ENCODE results near the gene GOSR2.
"Not testable (repeated sequence)": the region's sequence is repeated elsewhere in the genome, so short reads cannot be mapped to it uniquely, and the experiment has no call there.

GOSR2 gene

GRCh38 chr17:46894024-46894423 is 28.9 kb upstream of the GOSR2 start:
- DNase-seq (ENCODE audit: low read depth in 2 of 2): no peak

GRCh38 chr17:46894476-46895151 is 28.3 kb upstream of the GOSR2 start:
- DNase-seq (ENCODE audit: low read depth in 2 of 2): no peak

DNA sequence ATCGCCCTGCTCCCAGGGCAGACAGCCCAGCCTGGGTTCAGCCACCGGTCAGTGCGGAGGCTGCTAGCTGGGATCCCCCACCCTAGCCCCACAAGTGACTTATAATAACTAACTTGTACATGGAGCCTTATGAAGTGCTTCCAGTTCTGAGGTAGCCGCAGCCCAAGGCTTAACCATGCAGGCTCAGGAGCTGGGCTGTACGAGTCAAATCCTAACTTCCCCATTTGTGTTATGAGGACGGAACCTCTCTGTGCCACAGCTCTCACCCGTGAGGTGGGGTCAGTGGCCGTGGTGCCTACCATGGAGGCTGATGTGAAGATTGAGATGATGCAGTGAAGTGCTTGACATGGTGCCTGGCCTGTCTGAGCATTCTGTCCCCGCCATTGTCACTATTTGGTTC is 27.8 kb upstream of the GOSR2 start:
- no peak for DNase-seq (ENCODE audit: low read depth in 2 of 2)

DNA sequence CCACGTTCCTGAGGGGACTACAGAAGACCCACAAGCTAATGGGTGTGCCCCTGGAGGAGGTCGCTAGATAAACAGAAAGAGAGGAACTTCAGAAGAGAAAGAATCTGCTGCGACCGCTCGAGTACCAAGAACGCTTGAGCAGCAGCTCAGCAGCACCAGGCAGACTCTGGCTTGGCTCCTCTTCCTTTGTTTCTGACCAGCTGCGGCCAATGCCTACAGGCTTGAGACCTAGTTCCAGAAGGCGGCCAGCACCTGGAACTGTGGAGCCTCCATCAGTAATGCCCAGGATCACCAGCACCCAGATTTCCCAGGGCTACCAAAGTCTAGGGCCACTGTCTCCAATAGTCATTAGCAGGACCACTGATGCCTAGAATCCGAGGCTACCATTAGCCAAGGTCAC is 26.0 kb upstream of the GOSR2 start:
- DNase-seq (ENCODE audit: low read depth in 2 of 2): no peak

GRCh38 chr17:46898364-46898763 is 24.6 kb upstream of the GOSR2 start:
- no peak for DNase-seq (ENCODE audit: low read depth in 2 of 2)

DNA sequence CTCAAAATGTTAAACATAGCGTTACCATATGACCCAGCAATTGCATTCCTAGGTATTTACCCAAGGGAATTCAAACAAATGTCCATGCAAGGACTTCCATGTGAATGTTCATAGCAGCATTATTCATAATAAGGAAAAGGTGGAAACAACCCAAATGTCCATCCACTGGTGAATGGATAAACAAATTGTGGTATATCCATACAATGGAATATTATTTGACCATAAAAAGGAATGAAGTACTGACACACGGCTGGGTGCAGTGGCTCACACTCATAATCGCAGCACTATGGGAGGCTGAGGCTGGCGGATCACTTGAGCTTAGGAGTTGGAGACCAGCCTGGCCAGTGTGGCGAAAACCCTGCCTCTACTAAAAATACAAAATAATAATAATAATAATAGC is 24.1 kb upstream of the GOSR2 start:
- DNase-seq (ENCODE audit: low read depth in 2 of 2): no peak

DNA sequence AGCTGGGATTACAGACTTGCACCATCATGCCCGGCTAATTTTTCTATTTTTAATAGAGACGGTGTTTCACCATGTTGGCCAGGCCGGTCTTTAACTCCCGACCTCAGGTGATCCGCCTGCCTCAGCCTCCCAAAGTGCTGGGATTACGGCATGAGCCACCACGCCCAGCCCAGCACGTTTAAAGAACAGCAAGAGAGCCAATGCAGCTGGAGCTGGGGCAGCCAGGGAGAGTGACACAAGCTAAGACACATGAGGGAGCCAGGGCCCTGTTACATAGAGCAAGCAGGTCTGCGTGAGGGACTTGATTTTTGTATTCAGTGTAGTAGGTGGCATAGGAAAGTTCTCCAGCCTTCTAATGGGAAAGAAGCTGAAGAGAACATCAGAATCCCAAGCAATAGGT is 21.7 kb upstream of the GOSR2 start:
- DNase-seq (ENCODE audit: low read depth in 2 of 2): no peak

- no peak for DNase-seq (ENCODE audit: low read depth in 2 of 2)
These were observed 18.9 kb upstream of the GOSR2 start for GRCh38 chr17:46903762-46904672.

- no peak for DNase-seq (ENCODE audit: low read depth in 2 of 2)
These were observed 14.8 kb upstream of the GOSR2 start for GRCh38 chr17:46908068-46908737.

DNA sequence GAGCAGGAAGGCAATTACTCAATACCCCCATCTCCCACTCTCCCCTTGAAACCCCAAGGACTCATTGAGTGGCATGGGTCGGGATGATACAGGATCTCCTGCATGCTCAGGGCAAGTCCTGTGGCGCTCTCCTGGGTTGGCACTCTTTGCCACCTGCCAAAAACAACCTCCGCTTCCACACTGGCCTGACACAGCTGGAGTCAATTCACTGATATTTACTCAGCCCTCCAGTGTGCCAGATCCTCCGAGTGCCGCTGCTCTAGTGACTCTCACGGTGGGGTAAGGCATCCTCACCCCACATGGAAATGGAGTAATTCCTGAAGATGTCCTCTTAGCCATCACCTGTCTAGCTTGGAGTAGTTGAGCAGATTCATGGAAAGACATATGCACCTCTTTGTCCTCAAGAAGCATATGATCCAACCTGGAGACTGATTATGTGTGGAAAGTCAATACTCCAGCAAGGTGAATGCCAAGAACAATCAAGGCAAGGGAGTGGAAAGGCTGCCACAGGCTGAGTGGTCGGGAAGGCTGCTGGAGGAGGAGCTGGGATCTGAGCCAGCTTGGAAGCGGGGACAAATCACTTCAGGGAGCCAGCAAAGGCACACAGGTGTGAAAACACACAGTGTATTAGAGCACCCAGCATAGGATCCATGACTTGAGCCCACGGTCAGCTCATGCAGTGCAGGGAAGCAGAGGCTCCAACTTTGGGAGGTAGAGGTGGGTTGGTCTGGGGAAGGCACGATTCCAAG is 12.6 kb upstream of the GOSR2 start:
- no peak for DNase-seq (ENCODE audit: low read depth in 2 of 2)

- no peak for DNase-seq (ENCODE audit: low read depth in 2 of 2)
These were observed 11.6 kb upstream of the GOSR2 start for GRCh38 chr17:46911311-46911710.

DNA sequence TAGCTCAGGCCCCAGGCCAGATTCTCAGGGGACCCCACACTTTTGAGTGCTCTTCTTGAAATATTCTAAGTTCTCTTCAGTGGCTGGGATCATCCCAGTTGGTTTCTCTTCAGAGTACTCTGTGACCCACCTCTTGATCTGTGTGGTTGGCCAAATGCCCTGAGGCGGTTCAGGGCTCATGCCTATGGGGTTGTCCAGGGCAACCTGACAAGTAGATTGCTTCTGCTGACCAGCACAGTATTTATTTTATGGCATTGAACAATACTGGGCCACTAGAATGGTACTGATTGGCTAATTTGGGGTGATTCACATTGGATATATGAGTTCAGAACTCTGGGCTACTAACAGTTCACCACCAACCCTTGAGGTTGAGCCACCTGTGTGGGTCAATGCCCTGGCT is 7.4 kb upstream of the GOSR2 start:
- DNase-seq (ENCODE audit: low read depth in 2 of 2): no peak

DNA sequence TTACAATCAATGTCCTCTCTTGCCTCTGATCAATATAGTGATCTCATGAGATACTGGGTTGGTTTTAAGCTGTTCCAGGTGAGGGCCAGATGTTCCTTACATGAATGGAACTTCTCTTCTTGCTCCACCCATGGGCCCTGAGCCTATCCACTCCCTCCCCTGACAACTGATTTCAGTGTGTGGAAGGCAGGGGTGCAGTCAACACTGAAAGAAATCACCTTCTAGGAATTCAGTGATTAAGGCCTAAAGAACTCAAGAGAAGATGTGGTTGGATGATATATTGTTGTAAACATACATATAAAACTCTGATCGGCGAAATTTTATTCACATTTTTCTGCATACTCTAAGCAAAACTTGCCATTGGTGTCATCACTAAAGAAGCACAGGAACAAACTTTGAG is 6.7 kb upstream of the GOSR2 start:
- DNase-seq (ENCODE audit: low read depth in 2 of 2): no peak

DNA sequence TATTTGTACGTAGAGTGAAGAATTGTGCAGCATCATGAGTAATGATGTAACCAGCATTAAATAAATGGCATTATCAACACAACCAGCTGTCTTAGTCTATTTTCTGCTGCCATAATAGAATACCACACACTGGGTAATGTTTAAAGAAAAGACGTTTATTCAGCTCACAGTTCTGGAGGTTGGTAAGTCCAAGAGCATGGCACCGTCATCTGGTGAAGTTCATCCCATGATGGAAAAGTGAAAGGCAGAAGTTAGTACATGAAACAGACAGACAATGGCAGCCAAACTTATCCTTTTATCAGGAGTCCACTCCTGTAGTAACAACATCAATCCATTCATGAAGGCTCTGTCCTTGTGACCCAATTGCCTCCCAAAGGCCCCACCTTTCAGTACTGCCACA is 6.3 kb upstream of the GOSR2 start:
- DNase-seq (ENCODE audit: low read depth in 2 of 2): no peak

DNA sequence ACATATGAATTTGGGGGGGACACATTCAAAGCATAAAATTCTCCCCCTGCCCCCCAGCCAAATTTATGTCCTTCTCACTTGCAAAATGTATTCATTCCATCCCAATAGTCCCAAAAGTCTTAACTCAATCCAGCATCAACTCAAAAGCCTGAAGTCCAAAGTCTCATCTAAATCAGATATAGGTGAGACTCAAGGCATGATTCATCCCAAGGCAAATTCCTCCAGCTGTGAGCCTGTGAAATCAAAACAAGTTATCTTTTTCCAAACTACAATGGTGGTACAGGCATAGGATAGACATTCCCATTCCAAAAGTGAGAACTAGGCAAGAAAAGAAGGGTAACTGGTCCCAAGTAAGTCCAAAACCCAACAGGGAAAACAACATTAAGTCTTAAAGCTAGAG is 5.9 kb upstream of the GOSR2 start:
- DNase-seq (ENCODE audit: low read depth in 2 of 2): no peak

DNA sequence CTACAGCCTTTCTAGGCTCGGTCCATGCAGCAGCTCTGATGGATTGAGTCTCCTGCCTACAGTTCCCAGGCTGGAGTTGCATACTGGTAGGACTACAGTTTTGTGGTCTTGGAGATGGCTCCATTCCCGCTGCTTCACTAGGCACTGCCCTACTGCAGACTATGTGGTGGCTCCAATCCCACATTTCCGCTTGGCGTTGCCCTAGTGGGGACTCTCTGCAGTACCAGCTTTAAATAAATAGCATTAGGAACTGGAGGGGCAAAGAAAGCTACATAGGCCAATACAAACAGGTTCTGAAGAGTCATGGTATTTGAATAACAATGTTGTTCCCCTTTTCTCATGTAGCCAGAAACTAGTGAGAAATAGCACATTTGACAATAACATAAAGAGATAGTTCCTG is 5.4 kb upstream of the GOSR2 start:
- no peak for DNase-seq (ENCODE audit: low read depth in 2 of 2)

DNA sequence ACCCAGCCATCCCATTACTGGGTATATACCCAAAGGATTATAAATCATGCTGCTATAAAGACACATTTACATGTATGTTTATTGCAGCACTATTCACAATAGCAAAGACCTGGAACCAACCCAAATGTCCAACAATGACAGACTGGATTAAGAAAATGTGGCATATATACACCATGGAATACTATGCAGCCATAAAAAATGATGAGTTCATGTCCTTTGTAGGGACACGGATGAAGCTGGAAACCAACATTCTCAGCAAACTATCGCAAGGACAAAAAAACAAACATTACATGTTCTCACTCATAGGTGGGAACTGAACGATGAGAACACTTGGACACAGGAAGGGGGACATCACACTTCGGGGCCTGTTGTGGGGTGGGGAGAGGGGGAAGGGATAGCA is 998 bp upstream of the GOSR2 start:
- DNase-seq (ENCODE audit: low read depth in 2 of 2): not testable (repeated sequence)

DNA sequence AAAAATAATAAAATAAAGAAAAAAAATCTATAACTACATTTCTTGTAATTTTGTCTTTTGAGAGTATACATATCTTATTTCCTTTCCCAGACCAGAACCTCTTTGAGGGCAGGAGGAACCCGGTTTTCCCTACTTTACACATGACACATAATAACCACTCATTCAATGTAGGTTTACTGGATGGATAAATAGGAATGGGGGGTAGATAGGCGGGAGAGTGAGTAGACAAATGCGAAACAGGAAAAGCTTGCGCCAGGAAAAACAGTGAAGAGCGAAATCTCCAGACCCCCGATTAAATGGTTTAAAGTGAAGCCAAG is 515 bp upstream of the GOSR2 start:
- DNase-seq (ENCODE audit: low read depth in 2 of 2): no peak

GRCh38 chr17:46925185-46925868 is 2.4 kb downstream of the GOSR2 start:
- DNase-seq (ENCODE audit: low read depth in 2 of 2): no peak

DNA sequence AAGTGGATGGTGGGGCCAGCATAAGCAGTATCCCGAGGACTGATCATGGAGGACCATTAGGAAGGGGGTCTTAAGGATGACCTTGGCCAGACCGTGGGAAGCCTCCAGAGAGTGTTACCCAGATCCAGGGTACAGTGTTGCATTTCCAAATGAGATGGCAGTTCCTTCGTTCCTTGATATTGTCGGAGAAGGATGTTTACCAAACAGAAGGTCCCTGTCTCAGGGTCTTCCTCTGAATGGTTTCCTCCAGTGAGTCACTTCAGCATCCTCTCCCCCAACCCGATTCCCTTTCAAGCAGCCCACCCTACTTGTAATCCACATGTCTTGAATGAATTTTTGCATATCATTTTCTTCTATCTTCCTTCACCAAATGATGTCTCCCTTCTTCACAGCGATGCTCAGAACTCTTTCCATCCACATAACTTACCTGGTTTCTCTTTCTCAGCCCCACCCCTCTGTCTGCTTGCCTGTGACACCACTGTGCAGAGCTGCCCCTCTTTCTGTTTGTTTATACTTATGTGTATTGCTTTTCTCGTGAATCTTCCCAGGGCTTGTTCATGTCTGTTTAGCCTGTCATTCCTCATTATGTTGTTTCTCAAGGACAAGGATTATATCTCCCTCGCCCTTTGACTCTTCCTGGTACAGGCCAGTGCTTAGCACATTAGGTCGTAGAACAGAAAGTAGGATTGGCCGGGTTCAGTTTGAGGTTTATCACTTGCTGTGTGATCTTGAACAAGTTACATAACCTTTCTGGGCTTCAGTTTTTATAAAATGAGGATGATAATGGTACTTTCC is 5.7 kb downstream of the GOSR2 start:
- no peak for DNase-seq (ENCODE audit: low read depth in 2 of 2)

DNA sequence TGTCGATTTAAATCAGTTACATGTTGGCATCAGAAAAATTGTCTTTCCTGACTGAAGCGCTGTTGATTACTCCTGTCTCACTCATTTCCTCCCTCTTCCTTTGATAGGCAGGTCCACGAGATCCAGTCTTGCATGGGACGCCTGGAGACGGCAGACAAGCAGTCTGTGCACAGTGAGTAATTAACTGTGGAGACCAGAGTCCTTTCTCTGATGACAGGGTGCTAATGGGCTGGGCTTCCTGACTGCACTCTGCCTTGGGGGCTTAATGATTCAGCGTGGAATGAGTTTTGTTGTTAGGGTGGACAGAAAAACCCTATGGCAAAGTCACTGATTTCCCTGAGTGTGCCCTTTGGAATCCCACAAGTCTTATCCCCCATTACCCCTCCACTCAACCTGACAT is 6.5 kb downstream of the GOSR2 start:
- DNase-seq (ENCODE audit: low read depth in 2 of 2): no peak
